ENCODE data around the gene KIZ. TPM values are rescaled to one million over a fixed set of nuclear protein-coding genes. Genes with fewer than 3 reads are reported as not detected.

KIZ gene
- total and polyA plus RNA-seq, 2 experiments from 2014 or later: 58.3 to 63.6 TPM

- Mint-ChIP-seq H3K9me3 (peaks cover 15% of the 10 kb centered on the region; the same call in 2 of the 3 replicates), H3K4me1 (peaks cover 13% of the 10 kb centered on the region), H3K36me3 (ENCODE audit: low read depth) (peaks cover 41% of the 10 kb centered on the region), H3K27me3 (ENCODE audit: insufficient read depth, low read depth, poor library complexity) (peaks cover 3% of the 10 kb centered on the region), H3K4me3 (no peak overlapping the region), H3K27ac (no peak overlapping the region)
- TF ChIP-seq CREB1 (CRISPR knock-in tag; IDR thresholded peaks at IDR 0.05; ENCODE audit: low read depth) (no peak), ZNF462 (CRISPR knock-in tag; IDR thresholded peaks at IDR 0.05) (no peak), POLR2AphosphoS5 (IDR thresholded peaks at IDR 0.05; ENCODE audit: low read depth) (no peak), ZNF114 (CRISPR knock-in tag; IDR thresholded peaks at IDR 0.05) (no peak), JUNB (IDR thresholded peaks at IDR 0.05; ENCODE audit: unreplicated experiment) (no peak)
- Histone ChIP-seq H3K4me2 (no peak overlapping the region), H3K36me3 (ENCODE audit: insufficient read depth) (peaks cover 4% of the 10 kb centered on the region; the same call in 1 of the 2 replicates), H3F3A (replicated peaks; ENCODE audit: low read depth) (no peaks in the 10 kb centered on the region), H4K20me1 (replicated peaks; ENCODE audit: insufficient read depth) (no peaks in the 10 kb centered on the region; the same call in 1 of the 2 replicates), H2AFZ (no peak overlapping the region), H3K4me1 (ENCODE audit: insufficient read depth) (peaks cover 16% of the 10 kb centered on the region; the same call in 1 of the 2 replicates), H3K4me3 (no peak overlapping the region), H3K27ac (ENCODE audit: low read depth) (no peak overlapping the region; the same call in 1 of the 2 replicates), H3K79me2 (replicated peaks; ENCODE audit: insufficient read depth) (peaks cover 9% of the 10 kb centered on the region), H3K27me3 (ENCODE audit: insufficient read depth) (no peaks in the 10 kb centered on the region), H3K9me2 (ENCODE audit: insufficient read depth) (0 out of 2 replicates have a peak, but pooled peaks cover 3% of the 10 kb centered on the region)
- ATAC-seq (no peak), DNase-seq (ENCODE audit: low spot score) (no peak)
Observed at GRCh38 chr20:21173485-21173884, 47.6 kb downstream of the KIZ start.

All from GM23338 (cell line).